KBM-7 (cell line): ENCODE results near the gene LASP1NB.
"Not testable (repeated sequence)": the region's sequence is repeated elsewhere in the genome, so short reads cannot be mapped to it uniquely, and the experiment has no call there.

Experiments used
- DNase-seq: peaks from one replicate; pipeline ENCODE4 v3.0.0-alpha.2; 2015
- in situ Hi-C: fragments of 300-500 bp; cut with MboI; formaldehyde crosslinking; loops from 2 replicates; pipeline ENCODE4 v1.14.3; 2020; ENCODE audit warnings: low sequenced_read_pairs, low pct_unique_long_range_greater_than_20kb, mixed read lengths

Gene LASP1NB

GRCh38 chr17:38914741-38915638, 10.4 kb upstream of the LASP1NB start:
- DNase-seq = no peak
- in situ Hi-C loops = no loop called here

- in situ Hi-C loops = no loop called here
- DNase-seq = no peak
Observed at GRCh38 chr17:38915639-38915995, 9.8 kb upstream of the LASP1NB start.

- DNase-seq = no peak
- in situ Hi-C loops = no loop called here
Observed at GRCh38 chr17:38916771-38917170, 8.6 kb upstream of the LASP1NB start.

GRCh38 chr17:38917259-38917658, 8.2 kb upstream of the LASP1NB start:
- DNase-seq = no peak
- in situ Hi-C loops = no loop called here

- no peak for DNase-seq
- in situ Hi-C loops = no loop called here
Observed at GRCh38 chr17:38918129-38918913, 7.1 kb upstream of the LASP1NB start.

GRCh38 chr17:38918916-38919315, 6.5 kb upstream of the LASP1NB start:
- no peak for DNase-seq
- in situ Hi-C loops = no loop called here

GRCh38 chr17:38919316-38920078, 5.9 kb upstream of the LASP1NB start:
- in situ Hi-C loops = no loop called here
- DNase-seq = no peak

- DNase-seq = no peak
- in situ Hi-C loops = no loop called here
Observed at GRCh38 chr17:38920374-38921291, 4.8 kb upstream of the LASP1NB start.

GRCh38 chr17:38921756-38922411, 3.5 kb upstream of the LASP1NB start:
- in situ Hi-C loops = no loop called here
- DNase-seq = peak; percentile 53

GRCh38 chr17:38922538-38923297, 2.7 kb upstream of the LASP1NB start:
- in situ Hi-C loops = no loop called here
- no peak for DNase-seq

- in situ Hi-C loops = no loop called here
- DNase-seq = peak; percentile 95
Observed at GRCh38 chr17:38926293-38927070, 1.1 kb downstream of the LASP1NB start.

- in situ Hi-C loops, DNase-seq: not testable (repeated sequence)
Observed at GRCh38 chr17:38930782-38931181, 5.4 kb downstream of the LASP1NB start.

- DNase-seq, in situ Hi-C loops: not testable (repeated sequence)
Observed at GRCh38 chr17:38933962-38934361, 8.5 kb downstream of the LASP1NB start.

- DNase-seq = no peak
- in situ Hi-C loops = no loop called here
Observed at GRCh38 chr17:38939987-38940386, 14.6 kb downstream of the LASP1NB start.

GRCh38 chr17:38940404-38940803, 15.0 kb downstream of the LASP1NB start:
- no peak for DNase-seq
- in situ Hi-C loops = no loop called here

GRCh38 chr17:38942696-38943334, 17.4 kb downstream of the LASP1NB start:
- DNase-seq = no peak
- in situ Hi-C loops = no loop called here
